AG08395 (cell line): ENCODE results near the gene PSMC4.

Experiments used
- DNase-seq: peaks from one replicate; pipeline ENCODE4 v3.0.0; 2012; ENCODE audit warnings: mixed read lengths, low spot score

PSMC4 gene

DNA sequence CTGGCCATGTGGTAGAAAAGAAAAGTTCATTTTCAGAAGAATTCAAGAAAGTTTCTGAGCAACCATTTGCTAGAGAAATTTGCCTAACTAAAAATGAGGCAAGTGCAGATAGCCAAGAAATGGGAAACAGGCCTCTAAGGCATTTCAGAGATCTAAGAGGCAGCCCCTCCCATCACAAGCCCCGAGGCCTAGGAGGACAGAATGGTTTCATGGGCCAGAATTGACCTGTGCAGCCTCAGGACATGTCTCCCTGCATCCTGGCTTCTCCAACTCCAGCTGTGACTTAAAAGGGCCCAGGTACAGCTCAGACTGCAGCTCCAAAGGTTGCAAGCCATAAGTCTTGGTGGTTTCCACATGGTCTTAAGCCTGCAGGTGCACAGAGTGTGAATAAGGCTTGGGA, 22.6 kb downstream of the PSMC4 start:
- no peak for DNase-seq

DNA sequence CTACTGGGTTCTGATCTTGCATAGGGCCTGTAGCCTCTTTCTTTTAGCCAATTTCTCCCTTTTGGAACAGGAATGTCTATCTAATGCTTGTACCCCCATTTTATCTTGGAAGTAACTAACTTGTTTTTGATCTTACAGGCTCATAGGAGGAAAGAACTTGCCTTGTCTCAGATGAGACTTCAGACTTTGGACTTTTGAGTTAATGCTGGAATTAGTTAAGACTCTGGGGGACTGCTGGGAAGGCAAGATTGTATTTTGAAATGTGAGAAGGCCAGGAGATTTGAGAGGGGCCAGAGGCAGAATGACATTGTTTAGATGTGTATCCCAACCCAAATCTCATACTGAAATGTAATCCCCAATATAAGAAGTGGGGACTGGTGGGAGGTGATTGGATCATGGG, 23.4 kb downstream of the PSMC4 start:
- no peak for DNase-seq

DNA sequence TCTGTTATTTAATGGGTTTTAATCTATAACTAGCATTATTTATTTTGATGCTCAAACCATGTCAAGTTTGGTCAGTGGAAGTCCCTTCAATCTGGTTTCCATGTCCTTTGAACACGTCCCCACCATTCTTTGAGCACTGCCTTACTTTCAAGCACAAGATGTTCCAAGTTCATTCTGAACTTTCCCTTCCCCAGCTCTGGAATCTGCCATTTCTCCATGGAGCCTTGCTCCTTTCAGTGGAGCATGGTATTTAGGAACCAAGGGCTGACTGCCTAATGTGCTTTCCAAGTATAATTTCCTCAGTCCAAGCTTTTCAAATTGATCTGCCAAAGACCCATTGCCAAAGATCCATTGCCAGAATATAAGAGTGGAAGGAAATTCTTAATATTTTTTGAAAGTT, 24.8 kb downstream of the PSMC4 start:
- DNase-seq, result no peak

DNA sequence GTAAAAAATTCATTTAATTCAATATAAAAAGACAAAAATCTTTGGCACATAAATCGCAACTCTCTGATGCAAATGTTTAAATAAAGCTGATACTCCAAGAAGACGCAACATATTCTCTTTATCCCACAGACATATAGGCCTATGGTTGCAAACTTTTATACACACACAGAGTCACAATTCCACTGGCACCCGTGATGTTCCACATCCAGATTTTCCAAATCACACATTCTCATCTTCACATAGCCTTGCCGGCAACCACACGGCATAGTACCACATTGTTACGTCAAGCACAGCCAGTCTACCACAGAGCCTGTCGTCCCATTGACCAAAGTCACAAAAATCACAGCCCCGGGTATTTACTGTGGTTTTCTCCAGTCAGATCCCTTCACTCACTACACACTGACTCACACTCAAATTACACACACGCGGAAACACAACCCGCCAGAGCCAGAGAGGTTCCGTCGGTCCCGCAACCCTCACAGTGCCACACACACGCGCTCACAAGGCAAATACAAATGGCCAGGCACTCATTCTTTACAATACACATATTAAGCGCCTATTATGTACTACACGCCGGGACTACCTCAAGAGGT, 25.3 kb downstream of the PSMC4 start:
- peak; percentile 59 for DNase-seq

DNA sequence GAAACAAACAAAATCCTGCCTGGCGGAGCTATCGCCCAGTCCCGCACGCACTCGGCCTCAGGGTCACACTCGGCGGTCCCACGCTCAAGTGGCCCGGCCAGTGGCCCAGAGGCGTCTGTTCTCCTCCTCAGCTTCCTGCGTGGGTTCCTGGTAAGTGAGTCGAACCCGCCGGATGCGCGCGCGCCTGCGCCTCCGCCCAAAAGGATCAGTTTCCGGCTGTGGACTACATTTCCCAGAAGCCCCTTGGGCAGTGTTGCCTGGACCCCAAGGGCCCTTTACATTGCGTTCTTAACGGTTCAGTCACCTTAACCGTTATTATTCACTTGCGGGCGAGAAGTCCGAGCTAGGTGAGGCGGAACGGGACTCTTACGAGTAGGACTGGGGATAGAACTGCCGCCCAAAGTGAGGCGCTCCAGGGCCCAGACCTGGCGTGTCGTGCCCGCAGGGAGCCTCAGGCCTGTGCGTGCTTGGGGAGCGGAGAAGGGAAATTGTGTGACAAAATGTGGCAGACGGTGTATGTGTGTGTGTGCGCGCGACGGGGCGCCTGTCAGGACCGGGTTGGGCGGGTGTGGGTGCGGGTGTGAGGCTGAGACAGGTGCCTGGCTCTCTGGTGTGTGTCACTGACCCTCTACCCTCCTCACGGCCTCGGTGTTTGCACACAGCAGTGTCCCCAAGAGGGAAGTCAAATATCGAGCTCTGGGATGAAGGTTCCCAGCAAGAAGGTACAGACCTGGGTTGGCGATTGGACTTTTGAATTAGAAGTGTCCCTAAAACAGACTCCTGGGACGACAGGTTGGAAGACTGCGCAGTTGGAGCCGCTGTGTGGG, 26.1 kb downstream of the PSMC4 start, which contains the start of gene ZNF546:
Gene ZNF546, plus strand, starts transcription at position 250 of the 827 bp plus-strand sequence. CDS start 1,267 bp downstream, outside the sequence.
- DNase-seq, result peak; percentile 94

DNA sequence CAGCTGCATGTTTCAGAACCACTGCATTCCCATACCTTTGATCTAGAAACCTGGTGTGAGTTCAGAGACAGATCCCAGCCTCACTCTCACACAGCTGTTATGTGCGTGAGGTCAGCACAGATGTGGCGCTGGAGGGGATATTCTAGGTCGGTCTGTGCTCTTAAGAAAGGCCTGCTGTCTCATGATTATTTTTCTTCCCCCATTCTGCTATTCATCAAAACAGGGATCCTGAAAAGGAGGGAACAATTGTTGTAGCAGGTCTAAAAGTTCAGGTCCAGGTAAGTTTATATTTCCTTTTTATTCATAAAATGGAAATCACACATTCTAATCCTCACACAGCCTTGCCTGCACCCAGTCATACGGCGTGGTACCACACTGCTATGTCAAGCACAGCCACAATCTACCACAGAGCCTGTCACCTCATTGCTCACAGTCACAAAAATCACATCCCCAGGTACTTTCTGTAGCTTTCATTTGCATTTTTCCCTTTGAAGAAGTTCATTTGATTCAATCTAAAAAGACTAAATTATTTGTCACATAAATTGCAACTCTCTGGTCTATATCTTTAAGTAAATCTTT, 26.8 kb downstream of the PSMC4 start:
- no peak for DNase-seq

DNA sequence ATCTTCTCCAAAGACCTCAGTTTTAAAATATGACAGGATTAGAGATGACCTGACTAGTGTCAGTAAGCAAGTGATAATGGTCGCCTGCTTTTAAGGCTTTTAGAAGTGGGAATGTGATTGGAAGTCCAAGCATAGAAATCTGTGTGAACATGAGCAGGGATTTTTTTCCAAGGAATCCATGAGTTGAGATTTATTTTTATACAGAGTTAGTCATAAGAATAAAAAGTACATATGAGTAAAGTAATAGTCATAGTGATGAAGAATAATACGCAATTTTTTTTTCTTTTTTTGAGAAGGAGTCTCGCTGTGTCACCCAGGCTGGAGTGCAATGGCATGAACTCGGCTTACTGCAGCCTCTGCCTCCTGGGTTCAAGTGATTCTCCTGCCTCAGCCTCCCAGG, 27.5 kb downstream of the PSMC4 start:
- no peak for DNase-seq

DNA sequence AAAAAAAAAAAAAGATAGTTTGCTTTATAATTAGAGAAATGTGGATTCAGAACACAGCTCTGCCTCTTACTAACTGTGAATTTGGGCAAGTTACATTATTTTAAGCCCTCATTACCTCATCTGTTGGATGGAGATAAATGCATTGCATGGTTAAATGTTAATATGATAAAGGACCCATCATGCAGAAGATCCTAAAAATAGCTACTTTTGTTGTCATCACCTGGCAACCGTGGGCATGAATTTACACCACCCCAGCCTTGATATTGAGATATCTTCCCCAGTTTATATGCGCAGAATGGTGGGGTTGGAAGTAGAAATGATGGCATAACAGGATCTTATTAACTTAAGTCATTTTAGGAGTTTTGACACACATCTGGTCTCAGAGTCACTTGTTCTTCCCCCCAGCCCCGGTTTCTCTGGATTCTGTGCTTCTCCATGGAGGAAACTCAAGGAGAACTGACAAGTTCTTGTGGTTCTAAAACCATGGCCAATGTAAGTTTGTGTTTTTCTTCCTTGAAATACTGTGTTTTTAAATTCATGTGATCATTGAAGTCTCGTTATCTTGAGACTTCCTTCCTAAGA, 34.8 kb downstream of the PSMC4 start:
- DNase-seq, result no peak

DNA sequence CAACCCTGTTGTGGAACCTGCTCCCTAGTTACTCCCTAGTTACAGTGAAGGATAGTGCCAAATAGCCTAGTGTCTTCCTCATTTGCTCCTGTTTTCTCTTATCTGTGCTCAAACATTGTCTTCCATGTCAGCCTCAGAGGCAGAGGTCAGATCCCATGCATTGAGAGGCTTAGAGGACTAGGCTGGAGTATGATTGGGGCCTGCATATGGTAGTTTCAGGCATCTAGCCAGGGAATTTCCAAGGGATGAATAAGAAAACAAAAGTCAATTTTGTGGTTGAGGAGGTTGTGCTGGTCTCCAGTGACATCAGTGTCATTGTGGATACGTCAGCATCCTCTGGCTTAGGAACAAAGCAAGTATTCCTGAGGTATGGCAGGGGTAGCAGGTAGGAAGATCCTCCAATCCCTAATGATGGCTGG, 35.3 kb downstream of the PSMC4 start:
- peak; percentile 73 for DNase-seq

DNA sequence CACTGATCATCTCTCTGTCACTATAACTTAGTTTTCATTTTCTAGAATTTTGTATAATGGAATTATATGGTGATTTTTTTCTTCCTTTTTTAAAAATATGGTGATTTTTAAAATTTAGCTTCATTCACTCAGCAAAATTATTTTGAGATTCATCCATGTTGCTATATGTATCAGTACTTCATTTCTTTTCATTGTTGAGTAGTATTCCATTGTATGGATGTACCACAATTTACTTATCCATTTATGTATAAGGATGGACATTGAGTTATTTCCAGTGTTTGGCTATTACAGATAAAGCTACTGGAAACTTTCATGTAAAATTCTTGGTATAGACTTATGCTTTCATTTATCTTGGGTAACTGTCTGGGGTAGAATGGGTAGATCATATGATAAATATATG, 38.7 kb downstream of the PSMC4 start:
- DNase-seq, result no peak

DNA sequence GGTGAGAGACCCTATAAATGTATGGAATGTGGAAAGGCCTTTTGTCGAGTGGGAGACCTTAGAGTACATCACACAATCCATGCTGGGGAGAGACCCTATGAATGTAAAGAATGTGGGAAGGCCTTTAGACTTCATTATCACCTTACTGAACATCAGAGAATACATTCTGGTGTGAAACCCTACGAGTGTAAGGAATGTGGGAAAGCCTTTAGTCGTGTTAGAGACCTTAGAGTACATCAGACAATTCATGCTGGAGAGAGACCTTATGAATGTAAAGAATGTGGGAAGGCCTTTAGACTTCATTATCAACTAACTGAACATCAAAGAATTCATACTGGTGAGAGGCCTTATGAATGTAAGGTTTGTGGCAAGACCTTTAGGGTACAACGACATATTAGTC, 43.0 kb downstream of the PSMC4 start:
- DNase-seq, result no peak

DNA sequence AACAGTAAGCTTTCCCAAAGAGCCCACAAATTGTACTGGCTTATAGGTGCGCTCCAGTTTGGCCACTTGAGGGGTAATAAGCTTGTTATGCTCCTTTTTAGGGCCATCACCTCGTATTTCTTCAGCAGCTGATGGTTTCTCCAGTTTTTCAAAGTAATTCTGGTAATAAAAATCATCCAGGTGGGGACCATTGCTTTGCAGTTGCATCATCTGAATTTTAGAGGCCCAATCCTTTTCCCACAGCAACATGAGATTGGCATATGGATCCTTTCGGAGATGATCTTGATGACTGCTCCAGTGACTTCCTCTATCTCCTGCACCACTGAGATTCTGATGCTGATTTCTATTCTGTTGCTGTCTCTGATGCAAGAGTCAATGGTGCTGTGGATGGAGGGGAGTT, 53.0 kb downstream of the PSMC4 start:
- DNase-seq, result no peak

DNA sequence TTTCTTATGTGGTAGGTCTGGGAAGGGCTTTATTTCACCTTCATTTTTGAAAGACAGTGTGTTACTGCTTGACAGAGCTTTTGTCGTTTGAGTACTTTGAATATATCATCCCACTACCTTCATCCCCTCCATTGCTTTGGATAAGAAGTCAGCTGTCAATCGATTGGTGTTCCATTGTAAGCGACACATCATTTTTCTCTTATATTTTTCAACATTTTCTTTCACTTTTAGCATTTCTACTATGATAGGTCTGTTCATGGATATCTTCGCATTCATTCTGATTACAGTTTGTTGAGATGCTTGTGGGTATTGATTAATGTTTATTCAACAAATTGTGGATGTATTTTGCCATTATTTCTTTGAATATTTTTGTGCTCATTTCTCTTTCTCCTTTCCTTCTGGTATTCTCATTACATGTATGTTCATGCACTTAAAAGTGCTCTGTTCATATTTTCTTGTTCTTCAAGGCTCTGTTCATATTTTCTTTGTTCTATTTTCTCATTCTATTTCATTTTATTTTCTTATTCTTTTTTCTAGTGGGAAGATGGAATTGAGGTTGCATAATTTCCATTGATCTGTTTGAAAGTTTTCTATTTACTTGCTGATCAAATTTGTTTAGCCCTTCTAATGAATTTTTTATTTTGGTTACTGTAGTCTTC, 55.1 kb downstream of the PSMC4 start:
- no peak for DNase-seq

DNA sequence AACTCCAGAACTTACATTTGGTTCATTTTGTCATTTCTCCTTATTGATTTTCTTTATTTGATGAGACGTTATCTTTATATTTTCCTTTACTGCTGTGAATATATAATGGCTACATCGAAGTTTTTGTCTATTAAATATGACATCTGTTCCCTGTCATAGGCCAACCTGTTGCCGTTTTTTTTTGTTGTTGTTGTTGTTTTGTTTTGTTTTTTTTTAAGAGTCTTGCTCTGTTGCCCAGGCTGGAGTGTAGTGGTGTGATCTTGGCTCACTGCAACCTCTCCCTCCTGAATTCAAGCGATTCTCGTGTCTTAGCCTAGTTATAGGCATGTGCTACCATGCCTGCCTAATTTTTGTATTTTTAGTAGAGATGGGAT, 55.6 kb downstream of the PSMC4 start:
- no peak for DNase-seq
